Hematopoietic multipotent progenitor cell treated with erythropoietin and hydrocortisone succinate and interleukin-3 and kit ligand, for 6 days (in vitro differentiated cells): ENCODE results near the gene NRIP1.
A peak's percentile ranks its signal among the peaks of the same experiment; 100 is the strongest.

Experiments
- DNase-seq: peaks from one replicate; pipeline ENCODE4 v3.0.0-alpha.2; 2015

Gene NRIP1

GRCh38 chr21:15004721-15005370, 60.0 kb downstream of the NRIP1 start:
- DNase-seq = no peak

- no peak for DNase-seq
Observed at GRCh38 chr21:15003463-15004135, 61.2 kb downstream of the NRIP1 start.

GRCh38 chr21:15001857-15002606, 62.8 kb downstream of the NRIP1 start:
- no peak for DNase-seq

GRCh38 chr21:15001113-15001512, 63.7 kb downstream of the NRIP1 start:
- no peak for DNase-seq

GRCh38 chr21:15000081-15000480, 64.7 kb downstream of the NRIP1 start:
- no peak for DNase-seq

- DNase-seq = no peak
Observed at GRCh38 chr21:14998784-14999183, 66.0 kb downstream of the NRIP1 start.

- DNase-seq = no peak
Observed at GRCh38 chr21:14998336-14998735, 66.5 kb downstream of the NRIP1 start.

- no peak for DNase-seq
Observed at GRCh38 chr21:14995695-14996490, 68.9 kb downstream of the NRIP1 start.

GRCh38 chr21:14995226-14995625, 69.6 kb downstream of the NRIP1 start:
- no peak for DNase-seq

- DNase-seq = no peak
Observed at GRCh38 chr21:14993115-14993514, 71.7 kb downstream of the NRIP1 start.

GRCh38 chr21:14991957-14992356, 72.8 kb downstream of the NRIP1 start:
- no peak for DNase-seq

- no peak for DNase-seq
Observed at GRCh38 chr21:14989359-14989758, 75.4 kb downstream of the NRIP1 start.

- no peak for DNase-seq
Observed at GRCh38 chr21:14988760-14989159, 76.0 kb downstream of the NRIP1 start.

GRCh38 chr21:14987370-14988170, 77.2 kb downstream of the NRIP1 start:
- no peak for DNase-seq

- DNase-seq = peak; percentile 41
Observed at GRCh38 chr21:14985306-14985705, 79.5 kb downstream of the NRIP1 start.

GRCh38 chr21:14982336-14982735, 82.5 kb downstream of the NRIP1 start:
- no peak for DNase-seq

- no peak for DNase-seq
Observed at GRCh38 chr21:14981246-14981645, 83.6 kb downstream of the NRIP1 start.

GRCh38 chr21:14979264-14979663, 85.5 kb downstream of the NRIP1 start:
- no peak for DNase-seq

- no peak for DNase-seq
Observed at GRCh38 chr21:14977814-14978213, 87.0 kb downstream of the NRIP1 start.

- DNase-seq = no peak
Observed at GRCh38 chr21:14975136-14975919, 89.5 kb downstream of the NRIP1 start.

GRCh38 chr21:14972678-14973077, 92.1 kb downstream of the NRIP1 start:
- DNase-seq = no peak

GRCh38 chr21:14968821-14969220, 96.0 kb downstream of the NRIP1 start:
- DNase-seq = no peak
